HG03045 (cell line): Measurements from ENCODE around the gene FHIP1B.
"Not testable (repeated sequence)": the region's sequence is repeated elsewhere in the genome, so short reads cannot be mapped to it uniquely, and the experiment has no call there.

Experiments used
- ATAC-seq: cut with Tn5 transposase; IDR thresholded peaks from one replicate; pipeline ENCODE4 v1.9.1; 2021; ENCODE audit warnings: mild to moderate bottlenecking, moderate library complexity; ENCODE audit not compliant: unreplicated experiment

The FHIP1B gene

DNA sequence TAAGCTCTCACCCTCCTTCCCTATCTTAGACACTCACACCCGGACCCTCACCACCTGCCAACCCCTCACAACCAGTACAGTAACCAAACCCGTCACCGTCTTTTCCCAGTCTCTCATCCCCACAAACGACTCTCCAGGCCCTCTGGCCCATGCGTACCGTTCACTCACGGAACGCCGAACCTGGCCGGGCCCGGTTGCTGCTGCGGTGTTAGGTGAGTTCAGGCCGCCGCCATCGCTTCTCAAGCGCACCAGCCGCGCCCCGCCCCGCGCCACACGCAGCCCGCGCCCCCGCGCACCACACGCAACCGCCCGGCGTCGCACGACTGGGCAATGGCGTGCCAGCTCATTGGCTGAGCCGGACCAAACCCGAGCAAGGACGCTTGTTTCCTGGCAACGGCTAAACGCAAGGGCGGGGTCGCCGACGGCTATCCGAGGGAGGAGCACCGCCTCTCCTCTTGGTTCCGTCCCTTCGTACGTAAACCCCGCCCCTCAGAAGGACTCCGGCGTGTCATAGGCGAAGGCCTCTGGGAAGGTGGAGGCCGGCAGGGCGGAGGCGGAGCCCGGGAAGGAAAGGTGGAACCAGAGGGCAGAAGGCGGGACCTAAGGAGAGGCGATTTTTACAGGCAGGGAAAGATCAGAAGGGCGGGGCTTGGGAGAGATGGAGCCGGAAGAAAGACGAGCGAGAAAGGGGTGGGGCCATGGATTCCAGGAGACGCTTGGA lies at the start of gene FHIP1B:
TSS of gene FHIP1B (minus strand) at position 250 of the 721 bp plus-strand sequence. CDS start 10,120 bp downstream, outside the sequence.
- ATAC-seq, result peak; percentile 96

GRCh38 chr11:6283453-6284023 lies 49.1 kb upstream of the FHIP1B start:
- ATAC-seq, result no peak

GRCh38 chr11:6280809-6281208 lies 46.4 kb upstream of the FHIP1B start:
- not testable (repeated sequence) for ATAC-seq

GRCh38 chr11:6273188-6273587 lies 38.8 kb upstream of the FHIP1B start:
- no peak for ATAC-seq

DNA sequence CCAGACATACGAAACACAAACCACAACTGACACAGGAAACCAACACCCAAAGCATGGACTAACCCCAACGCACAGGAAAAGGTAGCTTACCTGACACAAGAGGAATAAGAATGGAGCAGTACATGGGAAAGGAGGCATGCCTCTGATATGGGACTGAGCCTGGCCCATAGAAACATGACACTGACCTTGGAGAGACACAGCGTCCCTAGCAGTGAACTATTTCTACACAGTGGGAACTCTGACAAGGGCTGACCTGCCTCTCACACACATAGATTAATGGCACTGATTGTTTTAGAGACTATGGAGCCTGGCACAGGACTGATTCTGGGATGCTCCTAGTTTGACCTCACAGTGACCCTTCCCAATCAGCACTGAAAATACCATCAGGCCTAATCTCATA lies 37.2 kb upstream of the FHIP1B start:
- ATAC-seq, result no peak

DNA sequence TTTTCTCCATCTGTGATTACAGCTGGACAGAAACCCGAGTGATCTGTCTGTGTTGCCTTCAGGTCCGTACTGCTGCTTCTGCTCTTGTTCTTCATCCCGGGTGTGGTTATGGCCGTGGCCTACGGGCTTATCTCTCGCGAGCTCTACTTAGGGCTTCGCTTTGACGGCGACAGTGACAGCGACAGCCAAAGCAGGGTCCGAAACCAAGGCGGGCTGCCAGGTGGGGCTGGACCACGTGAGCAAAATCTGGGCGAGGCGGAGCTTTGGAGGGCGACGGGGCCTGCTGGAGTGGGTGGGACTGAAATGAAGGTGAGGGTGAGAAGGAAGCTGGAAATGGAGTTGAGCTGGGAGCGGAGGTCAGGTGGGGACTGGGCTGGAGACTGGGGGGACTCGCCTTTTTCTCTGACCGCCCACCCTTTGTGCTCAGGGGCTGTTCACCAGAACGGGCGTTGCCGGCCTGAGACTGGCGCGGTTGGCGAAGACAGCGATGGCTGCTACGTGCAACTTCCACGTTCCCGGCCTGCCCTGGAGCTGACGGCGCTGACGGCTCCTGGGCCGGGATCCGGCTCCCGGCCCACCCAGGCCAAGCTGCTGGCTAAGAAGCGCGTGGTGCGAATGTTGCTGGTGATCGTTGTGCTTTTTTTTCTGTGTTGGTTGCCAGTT lies 36.3 kb upstream of the FHIP1B start:
- no peak for ATAC-seq

GRCh38 chr11:6269994-6270393 lies 35.6 kb upstream of the FHIP1B start:
- ATAC-seq, result no peak

- ATAC-seq, result no peak
Measured at GRCh38 chr11:6268820-6269219, 34.4 kb upstream of the FHIP1B start.

DNA sequence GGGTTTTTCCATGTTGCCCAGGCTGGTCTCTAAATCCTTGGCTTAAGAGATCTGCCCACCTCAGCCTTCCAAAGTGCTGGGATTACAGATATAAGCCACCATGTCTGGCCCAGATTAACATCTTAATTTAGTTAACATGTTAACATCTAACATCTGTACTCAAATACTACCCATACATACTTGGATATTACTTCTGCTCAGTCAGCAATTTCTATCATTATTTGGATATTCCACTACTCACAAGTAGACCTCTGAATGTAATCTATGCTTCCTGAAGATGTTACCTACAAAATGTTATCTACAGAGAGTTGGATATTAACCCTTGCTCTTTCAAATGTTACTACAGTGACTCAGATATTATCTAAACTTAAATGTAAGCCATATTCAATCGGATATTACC lies 29.2 kb upstream of the FHIP1B start:
- no peak for ATAC-seq

DNA sequence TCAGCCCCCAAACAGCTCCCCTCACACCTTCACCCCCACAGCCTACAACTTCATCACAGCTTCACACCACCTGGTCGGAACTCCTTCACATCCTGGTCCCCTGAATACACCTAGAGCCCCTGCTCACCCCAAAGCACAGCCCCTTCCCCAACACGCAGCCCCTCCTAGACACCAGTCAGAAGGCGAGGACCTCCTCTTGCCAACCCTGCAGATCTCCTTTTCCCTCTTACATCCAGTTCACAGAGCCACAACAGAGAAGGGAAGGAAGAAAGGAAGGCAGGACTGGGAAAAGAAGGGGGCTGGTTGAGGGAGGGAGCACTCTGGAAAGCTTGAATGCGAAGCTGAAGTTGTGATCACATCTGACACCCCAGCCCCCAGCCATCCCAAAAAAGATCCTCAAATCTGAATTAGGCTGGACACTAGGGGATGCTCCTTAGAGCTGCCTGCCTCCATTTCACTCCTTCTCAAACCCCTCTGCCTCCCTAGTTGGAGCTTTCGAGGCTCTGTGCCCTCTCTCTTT lies 25.8 kb upstream of the FHIP1B start:
- no peak for ATAC-seq

- no peak for ATAC-seq
Measured at GRCh38 chr11:6258571-6259081, 24.2 kb upstream of the FHIP1B start.

DNA sequence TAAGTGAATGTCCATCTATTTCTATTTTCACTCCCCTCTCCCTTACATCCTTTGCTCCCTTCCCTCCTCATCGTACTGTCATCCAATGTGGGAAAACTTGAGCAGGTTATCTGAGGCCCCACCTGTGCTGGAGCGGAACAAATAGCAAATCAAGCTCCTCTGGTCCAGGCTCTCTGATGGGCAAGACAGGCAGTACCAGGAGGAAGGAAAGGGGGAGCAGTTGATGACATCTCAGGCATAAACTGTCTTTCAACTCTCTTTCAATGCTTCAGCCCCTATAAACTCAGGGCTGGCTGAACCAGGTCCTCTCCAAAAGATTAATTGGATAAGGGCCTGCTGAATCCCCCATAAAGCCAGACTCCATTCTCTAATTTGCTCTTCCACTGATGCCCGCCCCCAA lies 23.7 kb upstream of the FHIP1B start:
- no peak for ATAC-seq

- ATAC-seq, result peak; percentile 67
Measured at GRCh38 chr11:6253197-6253596, 18.8 kb upstream of the FHIP1B start.

GRCh38 chr11:6251990-6252473 lies 17.6 kb upstream of the FHIP1B start:
- ATAC-seq, result no peak

DNA sequence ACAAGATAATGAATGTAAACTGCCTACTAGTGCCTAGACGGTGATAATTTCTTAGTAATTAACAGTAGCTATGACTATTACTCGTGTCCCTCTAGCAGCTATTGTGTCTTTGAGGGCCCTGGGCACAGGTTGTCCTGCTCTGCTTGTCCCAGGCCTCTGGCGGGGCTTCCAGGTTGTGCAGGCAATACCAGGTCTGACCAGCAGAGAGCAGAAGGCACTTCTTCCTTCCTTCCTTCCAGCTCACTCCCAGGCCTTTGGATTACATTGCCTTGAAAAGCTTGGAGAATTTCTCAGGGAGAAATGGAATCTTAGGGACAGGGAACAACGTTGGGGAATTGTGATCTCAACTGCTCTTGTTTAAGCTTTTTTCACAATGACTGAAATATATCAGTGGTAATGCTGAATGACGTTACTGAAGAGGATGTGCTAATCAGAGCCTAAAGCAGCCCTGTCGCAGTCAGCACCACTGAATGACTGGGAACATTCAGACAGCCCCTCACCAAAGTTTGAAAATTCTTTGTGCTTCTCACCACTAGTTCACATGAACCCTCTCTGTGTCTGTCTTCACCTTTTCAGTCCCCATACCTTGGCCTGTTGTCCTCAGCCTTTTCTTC lies 16.8 kb upstream of the FHIP1B start:
- peak; percentile 58 for ATAC-seq

- no peak for ATAC-seq
Measured at GRCh38 chr11:6249770-6250555, 15.5 kb upstream of the FHIP1B start.

GRCh38 chr11:6248897-6249296 lies 14.5 kb upstream of the FHIP1B start:
- not testable (repeated sequence) for ATAC-seq

GRCh38 chr11:6248248-6248647 lies 13.8 kb upstream of the FHIP1B start:
- no peak for ATAC-seq

GRCh38 chr11:6245536-6245935 lies 11.1 kb upstream of the FHIP1B start:
- ATAC-seq, result no peak

- ATAC-seq, result no peak
Measured at GRCh38 chr11:6241316-6241715, 6.9 kb upstream of the FHIP1B start.
